Activated CD4-positive, alpha-beta T cell treated with anti-CD3 and anti-CD28 coated beads, Interleukin-10, Interleukin-2, amounts not matched to agents 100 ng/mL and 50 ng/mL, durations not matched to agents 16 hours and 8 hours (primary cell): ENCODE measurements around the gene MPDZ.
"Not testable (repeated sequence)": the region's sequence is repeated elsewhere in the genome, so short reads cannot be mapped to it uniquely, and the experiment has no call there.

Source experiments
- DNase-seq: peaks from one replicate; pipeline ENCODE4 v3.0.0-alpha.2; 2020

Gene MPDZ

DNA sequence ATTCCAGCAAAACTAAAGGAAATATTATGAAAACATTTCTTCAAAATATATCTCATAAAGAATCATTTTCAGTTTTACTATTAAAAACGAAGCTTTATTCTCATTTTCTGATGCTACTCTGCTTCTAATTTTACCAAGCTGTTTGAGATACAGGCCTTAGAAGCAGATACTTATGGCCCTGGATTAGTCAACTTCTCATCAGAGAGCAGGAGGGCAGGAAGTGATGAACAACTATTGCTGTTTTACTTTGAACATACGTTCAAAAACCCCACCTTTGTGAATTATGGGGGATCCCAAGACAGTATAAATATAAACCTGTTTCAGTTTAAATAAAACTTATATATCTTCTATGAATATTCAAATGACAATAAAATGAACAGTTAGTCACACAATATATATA lies 16.0 kb downstream of the MPDZ start:
- DNase-seq = no peak

DNA sequence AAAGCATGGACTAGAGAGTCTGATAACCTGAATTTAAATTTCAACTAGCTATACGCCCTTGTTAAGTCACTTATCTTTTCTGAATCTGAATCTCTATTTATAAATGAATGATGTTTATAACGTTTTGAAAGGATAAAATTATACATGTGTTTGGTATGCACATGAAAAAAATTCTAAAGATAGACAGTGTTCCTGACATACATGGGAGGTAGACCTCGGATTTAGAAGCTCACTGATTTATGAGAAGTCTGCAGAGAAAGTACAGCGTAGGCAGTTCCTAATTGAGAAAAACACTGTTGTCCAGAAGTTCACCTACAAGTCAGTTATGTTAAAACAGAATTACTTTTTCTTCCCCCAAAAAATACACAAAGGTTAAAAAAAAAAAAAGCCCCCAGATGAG lies 26.6 kb downstream of the MPDZ start:
- DNase-seq = no peak

DNA sequence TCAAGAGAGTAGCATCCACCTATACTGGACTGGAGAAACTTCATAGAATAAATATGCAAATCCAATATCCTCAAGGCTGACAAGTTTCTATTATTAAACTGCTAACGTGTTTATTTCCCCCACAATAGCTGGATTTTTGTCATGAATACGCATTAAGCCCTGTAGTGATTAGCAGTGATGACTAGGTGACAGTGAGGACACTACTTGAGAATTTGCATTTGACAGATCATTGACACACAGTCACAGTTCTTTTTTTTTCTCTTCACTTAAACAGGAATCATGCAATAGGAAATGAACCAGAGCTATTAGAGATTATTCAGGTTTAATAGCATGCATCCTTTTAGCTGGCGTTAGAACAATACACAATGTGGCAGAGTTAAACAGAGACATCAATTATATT lies 35.3 kb downstream of the MPDZ start:
- DNase-seq = no peak

DNA sequence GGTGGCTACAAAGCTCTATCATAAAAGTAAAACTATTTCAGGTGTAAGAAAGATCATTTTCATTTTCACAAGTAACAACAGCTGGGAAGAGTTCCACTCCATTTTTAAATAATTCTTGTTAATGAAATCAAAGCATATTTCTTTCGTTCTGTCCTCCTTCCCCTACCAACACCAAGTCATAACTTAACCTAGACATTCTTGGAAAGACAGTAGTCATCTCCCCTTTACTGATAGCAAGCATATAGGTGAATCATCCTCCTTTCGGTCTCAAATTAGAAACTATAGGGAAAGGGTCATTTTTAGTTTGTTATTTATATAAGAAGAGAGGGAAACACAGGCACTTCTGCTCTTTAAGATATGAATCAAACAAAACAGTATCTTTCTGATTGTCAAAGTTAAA lies 38.2 kb downstream of the MPDZ start:
- no peak for DNase-seq

DNA sequence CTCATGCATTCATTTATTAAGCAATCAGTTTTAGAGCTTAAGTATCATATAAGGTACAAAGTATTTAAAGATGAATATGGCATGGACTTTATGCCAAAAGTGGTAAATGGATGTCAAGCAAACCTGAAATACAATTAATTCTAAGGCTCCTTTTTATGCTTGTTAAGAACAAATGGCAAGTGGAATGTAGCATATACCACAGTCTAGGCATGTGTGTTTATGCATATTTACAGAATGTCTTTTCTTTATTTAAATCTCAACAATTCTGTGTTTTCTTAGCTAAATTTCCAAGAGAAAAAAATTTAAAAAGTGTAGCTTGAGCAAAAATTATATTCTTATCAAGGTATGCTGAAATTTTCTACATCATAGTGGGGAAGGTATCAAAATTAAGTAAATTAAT lies 39.8 kb downstream of the MPDZ start:
- DNase-seq = no peak

DNA sequence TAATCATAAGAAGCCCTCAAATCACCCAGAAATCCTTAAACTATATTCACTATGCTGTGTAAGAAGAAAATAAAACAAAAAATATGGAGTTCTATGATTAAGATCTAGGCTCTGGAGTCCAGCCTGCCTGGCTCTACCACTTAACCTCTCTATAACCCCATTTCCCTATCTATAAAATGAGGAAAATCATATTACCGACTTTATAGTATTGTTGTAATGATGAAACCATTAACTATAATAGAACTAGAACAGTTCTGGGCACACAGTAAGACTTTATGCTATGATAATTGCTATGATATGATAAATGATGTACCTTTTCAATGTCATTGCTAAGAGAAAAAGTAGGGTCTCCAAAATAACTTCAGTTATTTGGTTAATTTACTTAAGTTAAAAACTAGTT lies 40.3 kb downstream of the MPDZ start:
- no peak for DNase-seq

DNA sequence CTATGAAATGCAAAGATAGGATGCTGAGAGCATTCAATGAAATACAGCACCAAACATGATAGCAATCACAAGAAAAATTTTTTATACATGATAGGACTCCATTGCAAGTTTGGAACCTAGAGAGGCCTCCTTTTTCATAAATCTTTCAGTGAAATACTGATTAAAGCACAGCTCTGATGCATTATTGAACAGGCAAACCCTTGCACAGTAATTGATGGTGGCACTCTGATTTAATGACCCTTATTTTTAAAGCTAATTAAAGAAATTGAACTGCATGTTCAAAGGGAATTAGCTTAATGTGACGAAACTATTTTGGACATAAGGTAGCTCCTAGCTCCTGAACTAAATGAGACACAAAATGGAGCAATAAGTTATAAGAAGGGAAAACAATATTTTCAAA lies 44.6 kb downstream of the MPDZ start:
- DNase-seq = no peak

DNA sequence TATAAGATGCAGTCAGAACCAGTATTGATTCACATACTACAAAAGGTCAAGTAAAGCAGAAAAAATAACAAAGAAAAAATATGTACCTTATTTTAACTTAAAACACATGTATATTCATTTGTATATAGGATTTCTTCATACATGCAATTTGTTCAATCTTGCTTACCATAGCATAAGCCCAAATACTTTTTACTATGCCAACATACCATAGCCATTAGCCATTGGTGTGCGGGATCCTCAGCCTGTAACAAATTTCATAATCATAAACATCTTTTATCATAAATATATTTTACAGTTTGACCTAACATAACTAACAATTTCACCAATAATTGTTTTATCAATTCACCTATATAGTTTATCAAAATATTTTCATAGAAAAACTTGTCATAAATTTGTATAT lies 51.1 kb downstream of the MPDZ start:
- DNase-seq = no peak

DNA sequence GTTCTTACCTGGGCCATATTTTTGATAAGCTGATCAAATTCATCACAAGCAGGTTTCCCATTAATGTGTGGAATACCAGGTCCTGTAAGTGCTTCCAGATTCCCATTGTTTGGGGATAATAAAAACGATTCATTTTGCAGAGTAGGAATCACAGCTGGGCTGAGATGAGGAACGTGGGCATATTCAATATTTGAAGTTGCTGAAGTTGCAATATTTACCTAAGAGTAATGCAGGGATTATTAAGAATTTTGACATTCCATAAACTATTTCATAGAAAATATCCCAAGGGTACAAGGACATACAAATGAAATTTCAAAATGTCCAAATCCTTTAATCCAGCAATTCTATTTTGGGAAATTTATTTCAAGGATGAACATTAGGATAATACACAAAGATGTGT lies 55.1 kb downstream of the MPDZ start:
- no peak for DNase-seq

DNA sequence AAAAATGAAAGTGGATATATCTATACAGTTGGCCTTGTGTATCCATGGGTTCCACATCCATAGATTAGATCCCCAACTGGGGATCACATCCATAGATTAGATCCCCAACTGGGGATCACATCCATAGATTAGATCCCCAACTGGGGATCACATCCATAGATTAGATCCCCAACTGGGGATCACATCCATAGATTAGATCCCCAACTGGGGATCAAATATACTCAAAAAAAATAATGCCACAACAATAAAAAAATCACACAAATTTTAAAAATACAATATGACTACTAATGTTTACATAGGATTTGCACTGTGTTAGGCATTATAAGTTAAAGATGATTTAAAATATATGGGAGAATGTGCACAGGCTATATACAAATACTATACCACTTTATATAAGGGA lies 56.8 kb downstream of the MPDZ start:
- DNase-seq = not testable (repeated sequence)

DNA sequence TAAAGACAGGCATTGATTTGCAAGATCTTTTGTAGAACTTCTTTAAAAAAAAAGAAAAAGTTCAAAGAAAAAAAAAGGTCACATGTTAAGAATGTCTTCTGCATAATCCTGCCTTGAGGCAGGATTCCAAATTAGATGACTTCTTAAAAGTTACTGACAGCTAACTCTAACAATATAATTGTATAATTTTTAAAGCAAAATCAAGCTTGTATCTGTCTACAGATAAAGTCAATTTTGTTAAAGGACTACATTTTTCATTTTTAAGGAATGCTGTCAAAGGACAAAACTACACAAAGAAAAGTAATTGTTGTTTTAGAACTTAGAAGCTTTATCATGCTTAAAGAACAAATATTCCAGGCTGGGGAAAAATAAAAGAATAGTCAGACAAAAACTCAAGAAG lies 57.8 kb downstream of the MPDZ start:
- DNase-seq = no peak

DNA sequence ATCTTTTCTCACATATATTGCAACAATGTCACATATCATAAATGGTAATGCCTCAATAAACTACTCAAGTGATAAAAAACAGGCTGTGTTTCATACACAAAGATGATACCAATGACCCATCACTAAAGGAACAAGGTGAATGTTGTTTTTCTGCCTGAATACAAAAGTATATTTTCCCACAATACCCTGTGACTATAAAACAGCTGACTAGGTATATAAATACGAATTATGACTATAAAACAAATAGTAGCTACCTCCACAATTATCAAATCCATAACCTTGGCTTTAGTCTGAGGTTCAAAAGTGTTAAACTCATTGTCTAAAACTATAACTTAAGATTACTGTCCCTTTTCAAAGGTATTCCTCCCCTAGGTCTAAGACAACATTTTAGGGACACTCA lies 58.7 kb downstream of the MPDZ start:
- no peak for DNase-seq

DNA sequence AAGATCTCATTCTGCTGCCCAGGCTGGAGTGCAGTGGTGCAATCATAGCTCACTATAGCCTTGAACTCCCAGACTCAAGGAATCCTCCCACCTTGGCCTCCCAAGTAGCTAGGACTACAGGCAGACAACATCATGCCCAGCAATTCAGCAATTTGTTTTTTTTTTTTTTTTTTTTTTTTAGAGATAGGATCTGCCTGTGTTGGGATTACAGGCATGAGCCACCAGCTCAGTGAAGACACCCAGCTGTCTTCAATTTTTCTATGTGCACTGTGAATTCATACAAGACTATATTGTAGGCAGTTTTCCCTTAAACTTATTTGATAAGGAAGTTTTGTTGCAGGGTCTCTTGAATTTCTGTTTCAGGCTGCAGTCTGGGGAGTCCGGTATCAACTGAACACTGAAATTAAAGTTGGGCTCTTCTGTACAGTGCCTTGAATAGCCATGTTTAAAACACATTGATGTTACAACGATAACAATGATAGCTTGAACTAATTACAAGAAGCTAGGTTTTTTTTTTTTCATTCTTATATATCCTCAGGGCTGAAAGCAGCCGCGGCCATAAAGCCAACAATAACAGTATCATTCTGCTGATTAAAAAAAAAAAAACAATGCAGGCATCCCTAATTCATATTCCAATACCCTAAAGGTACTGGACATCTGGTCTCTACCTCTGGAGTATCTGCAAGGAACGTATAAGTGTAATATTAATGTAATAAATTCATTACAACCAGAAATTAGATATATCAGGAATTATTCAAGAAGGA lies 63.5 kb downstream of the MPDZ start:
- DNase-seq = no peak

DNA sequence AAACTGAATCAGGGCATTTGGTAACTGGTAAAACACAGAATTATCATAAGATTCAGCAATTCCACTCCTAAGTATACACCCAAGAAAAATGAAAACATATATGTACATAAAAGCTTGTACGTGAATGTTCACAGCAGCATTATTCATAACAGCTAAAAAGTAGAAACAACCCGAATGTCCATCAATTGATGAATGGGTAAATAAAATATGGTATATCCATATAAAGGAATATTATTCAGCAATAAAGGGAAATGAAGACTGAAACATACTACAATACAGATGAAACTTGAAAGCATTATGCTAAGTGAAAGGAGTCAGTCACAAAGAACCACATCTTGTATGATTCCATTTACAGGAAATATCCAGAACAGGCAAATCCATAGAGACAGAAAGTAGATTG lies 65.5 kb downstream of the MPDZ start:
- DNase-seq = no peak

DNA sequence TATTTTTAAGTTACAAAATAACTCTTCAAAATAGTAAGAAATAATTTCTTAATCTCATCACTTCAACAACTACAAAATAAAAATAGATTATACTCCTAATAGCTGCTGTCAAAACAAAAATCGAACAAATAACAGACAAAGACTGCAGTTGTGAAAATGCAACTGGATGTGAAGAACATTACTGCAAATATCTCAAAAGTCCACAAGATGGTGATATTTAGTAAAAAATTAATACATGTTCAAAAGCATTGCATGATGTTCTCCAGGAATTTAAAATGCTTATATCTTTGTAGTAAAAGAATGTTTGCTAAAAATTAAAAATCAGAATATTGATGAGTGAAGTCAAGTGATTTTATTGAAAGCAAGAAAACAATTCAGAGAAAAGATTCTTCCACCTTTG lies 66.2 kb downstream of the MPDZ start:
- DNase-seq = no peak

DNA sequence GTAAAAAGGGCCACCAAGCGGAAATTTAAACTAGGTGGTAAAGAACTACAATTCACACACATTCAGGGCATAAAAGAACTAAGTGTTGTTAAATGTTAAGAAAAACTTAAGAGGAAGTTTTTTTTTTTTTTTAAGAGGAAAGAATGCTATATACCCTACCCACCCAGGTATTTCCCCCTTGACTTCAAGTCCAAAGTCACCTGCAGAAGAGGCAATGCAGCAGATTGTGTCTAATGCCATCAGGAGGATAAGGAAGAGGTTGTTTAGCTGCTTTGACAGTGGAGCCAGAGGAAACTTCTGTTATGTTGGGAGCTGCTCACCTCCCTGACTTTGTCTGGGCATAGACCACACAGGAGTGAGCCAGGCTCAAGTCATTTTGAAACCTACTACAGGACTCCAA lies 69.2 kb downstream of the MPDZ start:
- DNase-seq = no peak

DNA sequence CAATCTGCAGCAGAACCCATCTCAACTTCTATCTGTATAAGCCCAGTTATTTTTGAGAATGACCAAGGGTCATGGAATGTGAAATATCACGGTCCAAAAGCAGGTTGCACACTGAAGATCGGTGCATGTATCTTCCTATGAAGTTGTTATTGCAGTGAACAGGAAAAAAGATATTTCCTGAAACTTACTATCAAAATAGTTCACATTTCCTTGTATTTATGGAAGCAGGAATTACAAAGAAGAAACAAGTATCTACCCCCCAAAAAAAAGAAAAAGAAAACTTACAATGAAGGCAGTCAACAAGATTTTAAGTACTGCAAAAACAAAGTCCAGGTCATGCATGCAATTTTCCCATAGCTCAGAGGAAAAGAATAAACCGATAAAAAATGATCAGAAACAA lies 70.0 kb downstream of the MPDZ start:
- no peak for DNase-seq

DNA sequence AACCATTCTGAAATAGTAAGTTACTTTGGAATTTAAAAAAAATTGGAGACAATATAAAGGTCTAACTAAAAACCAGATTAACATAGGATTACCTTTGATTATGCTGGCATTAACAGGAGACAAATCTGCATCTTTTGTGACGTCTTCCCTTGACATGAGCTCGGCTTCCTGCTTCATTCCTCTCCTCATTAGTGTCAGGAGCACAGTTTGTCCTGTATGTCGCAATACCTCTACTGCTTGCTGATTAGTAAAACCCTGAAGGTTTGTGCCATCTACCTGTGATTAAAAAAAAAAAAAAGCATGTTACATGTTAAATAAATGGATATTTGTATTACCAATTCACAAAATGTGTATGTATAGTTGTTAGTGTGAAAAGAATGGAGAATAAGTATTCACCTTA lies 73.7 kb downstream of the MPDZ start:
- DNase-seq = no peak

DNA sequence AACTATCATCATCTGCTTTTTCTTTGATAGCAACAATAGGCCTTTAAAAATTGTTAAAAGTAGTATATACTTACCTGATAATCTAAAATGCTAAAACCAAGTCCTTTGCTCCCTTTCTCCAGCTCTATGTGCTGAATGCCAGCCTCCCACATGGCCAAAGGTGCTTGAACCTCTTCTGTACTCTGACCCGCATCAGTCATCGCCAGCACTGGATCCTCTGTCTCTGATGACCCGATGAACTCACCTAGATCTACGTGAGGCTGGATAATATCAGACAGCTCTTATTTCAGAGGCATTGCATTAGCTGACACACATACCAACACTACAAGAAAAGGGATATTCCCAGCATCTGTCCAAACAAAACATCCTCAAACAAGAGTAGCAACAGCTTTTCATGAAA lies 89.5 kb downstream of the MPDZ start:
- no peak for DNase-seq

DNA sequence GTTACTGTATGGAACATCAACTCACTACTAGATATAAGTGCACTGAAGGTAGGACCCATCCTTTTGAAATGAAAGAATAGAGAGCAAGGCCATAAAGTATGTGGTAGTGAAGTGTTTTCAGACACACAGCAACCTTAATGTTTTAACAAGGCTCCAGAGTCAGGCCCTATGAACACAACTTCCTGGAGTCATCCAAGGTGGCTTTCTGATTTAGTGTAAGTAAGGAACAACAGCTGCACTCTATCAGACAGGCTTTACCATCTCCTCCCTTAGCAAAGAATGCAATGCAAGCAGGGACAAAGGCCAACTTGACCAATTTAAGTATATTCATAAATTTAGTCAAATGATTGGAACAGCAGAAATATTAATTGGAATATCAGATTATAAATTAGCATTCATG lies 90.1 kb downstream of the MPDZ start:
- no peak for DNase-seq

DNA sequence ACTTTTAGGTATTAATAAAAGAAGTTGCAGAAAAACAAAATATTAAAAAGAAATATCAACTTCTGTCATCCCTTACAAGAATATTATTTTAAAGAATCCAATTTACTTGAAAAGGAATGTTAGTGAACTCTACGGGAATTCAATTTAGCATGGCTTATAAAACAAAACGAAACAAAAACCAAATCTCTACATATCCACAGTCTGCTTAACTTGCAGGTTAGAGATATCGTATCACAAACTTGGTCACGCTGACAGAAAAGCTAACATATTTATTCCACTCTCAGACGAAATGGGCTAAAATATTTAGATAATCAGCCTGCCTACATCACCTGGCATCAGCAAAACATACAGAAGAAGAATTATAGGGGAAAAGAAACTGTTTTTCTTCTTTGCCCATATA lies 92.7 kb downstream of the MPDZ start:
- DNase-seq = no peak

DNA sequence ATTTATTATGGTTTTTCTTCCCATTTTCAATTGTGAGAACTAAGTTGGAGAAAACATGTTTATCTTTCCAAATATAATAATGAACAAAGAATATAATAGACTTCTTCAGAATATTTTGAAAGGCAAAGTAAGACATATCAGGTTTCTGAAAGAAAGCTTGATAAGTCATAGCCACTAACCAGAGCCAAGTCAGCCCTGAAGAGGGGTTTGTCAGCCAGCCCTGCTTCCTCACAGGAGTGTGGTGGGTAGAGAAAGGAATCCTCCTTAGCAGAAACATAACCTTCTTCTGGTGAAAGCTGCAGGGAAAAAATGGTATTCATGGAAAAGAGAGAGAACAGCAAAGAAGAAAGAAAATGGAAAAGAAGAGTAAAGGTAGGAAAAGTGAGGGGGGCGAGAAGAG lies 93.4 kb downstream of the MPDZ start:
- no peak for DNase-seq

DNA sequence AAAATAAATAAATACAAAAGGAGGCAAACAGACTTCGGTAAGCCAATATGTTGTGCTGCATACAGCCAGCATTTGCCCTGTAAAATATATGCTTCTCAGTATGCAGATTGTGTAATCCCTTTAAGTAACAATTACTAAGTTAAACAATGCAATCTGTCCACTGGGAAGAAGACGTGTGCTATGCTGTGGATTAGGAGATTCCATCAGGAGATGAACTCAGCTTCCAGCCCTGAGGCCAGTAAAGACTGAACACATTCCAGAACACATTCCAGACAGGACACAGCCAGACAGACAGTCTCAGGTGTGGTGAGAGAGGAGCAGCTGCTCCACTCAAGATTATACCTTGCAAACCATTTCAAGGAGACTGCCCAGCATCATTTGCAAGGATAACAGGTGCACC lies 97.8 kb downstream of the MPDZ start:
- no peak for DNase-seq

DNA sequence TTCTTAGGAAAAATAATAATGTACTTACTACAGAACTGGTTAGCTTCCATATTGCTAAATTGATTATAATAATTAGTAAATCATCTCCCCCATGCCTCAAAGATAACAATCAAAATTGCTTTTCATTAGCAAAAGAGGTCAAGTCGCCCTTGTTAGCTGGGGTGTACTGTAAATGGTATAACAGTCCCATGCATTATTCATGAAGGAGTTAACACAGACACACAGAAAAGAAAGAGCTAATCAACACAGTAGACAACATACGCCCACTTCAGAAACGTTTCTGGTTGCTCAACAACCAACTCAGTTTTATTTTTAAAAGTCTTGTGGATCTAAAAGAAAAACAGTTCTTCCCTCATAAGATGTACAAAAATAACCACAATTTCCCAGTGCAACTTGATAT lies 100.2 kb downstream of the MPDZ start:
- no peak for DNase-seq

DNA sequence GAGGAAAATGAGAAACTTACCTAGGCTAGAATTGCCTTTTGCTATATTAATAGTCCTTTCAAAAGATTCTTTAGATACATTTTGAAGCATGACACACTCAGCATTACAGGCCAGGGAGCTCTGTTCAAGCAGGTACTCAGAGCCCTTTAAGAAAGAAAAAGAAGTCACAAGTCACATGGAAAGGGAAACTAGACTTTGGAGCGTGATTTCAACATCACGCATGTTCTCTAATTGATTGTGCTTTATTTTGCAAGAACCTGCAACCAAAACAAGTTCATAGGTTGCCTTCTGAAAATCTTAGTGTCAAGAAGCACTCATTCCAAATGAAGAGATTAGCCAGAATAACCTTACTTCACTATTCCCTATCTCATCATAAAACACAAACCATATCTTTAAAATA lies 103.8 kb downstream of the MPDZ start:
- DNase-seq = no peak
